CD4-positive, alpha-beta T cell (primary cell): ENCODE data around the gene TTYH2. TPM values are rescaled to one million over a fixed set of nuclear protein-coding genes. Genes with fewer than 3 reads are reported as not detected.

Experiments used
- ATAC-seq: fragments of 200-7000 bp; cut with Tn5 transposase; one replicate; pipeline ENCODE4 v1.10.0; 2022; ENCODE audit warnings: mild to moderate bottlenecking; ENCODE audit not compliant: poor library complexity
- CTCF ChIA-PET: fragments of 350-600 bp; sonication (Branson Sonifier 250); formaldehyde crosslinking; loops from one replicate; lab custom pipeline; 2021; ENCODE audit warnings: antibody characterized with exemption, inconsistent platforms; lab: Charles Lee
- POLR2A ChIA-PET: fragments of 350-600 bp; sonication (Branson Sonifier 250); formaldehyde crosslinking; loops from one replicate; lab custom pipeline; 2021; ENCODE audit warnings: antibody characterized with exemption, inconsistent platforms; lab: Charles Lee
- DNase-seq, 14 experiments: peaks; one replicate each; pipeline ENCODE4 v3.0.0-alpha.2; 2013 to 2020; ENCODE audit warnings: mixed read lengths in 2 of 14
- H3K27ac ChIP-seq, 2 donors: one replicate each; pipeline versions ENCODE4 v1.5.1 to v1.7.0; 2013; ENCODE audit warnings: low read length in 2 of 2, low read depth in 1 of 2, mild to moderate bottlenecking in 1 of 2
- H3K27me3 ChIP-seq, 2 experiments: 1 replicate in 1 of 2; 2 replicates in 1 of 2; pipeline versions ENCODE4 v1.6.1 to v1.7.0; 2013; ENCODE audit warnings: low read length in 2 of 2, control low read depth in 1 of 2, mild to moderate bottlenecking in 1 of 2, moderate library complexity in 1 of 2; ENCODE audit not compliant: insufficient read depth in 2 of 2, control insufficient read depth in 1 of 2
- H3K36me3 ChIP-seq: one replicate; pipeline ENCODE4 v1.6.1; 2013; ENCODE audit warnings: low read length, control low read depth; ENCODE audit not compliant: insufficient read depth
- H3K4me1 ChIP-seq: one replicate; pipeline ENCODE4 v1.6.1; 2013; ENCODE audit warnings: low read length, control low read depth; ENCODE audit not compliant: insufficient read depth
- H3K4me3 ChIP-seq: one replicate; pipeline ENCODE4 v1.5.1; 2013; ENCODE audit warnings: mild to moderate bottlenecking, low read length, moderate library complexity
- H3K9me3 ChIP-seq, 2 experiments: 1 replicate in 1 of 2; 2 replicates in 1 of 2; pipeline versions ENCODE4 v1.6.1 to v1.7.0; 2013; ENCODE audit warnings: low read length in 2 of 2, mild to moderate bottlenecking in 2 of 2, control low read depth in 1 of 2, moderate library complexity in 1 of 2; ENCODE audit not compliant: control insufficient read depth in 1 of 2, insufficient read depth in 1 of 2
- H3K27ac Mint-ChIP-seq: one replicate; pipeline ENCODE4 v1.8.0; 2020; ENCODE audit warnings: mixed read lengths
- H3K27me3 Mint-ChIP-seq: one replicate; pipeline ENCODE4 v1.8.0; 2021; ENCODE audit warnings: mixed read lengths
- H3K36me3 Mint-ChIP-seq: one replicate; pipeline ENCODE4 v1.8.0; 2021; ENCODE audit warnings: low read depth, mixed read lengths
- H3K4me1 Mint-ChIP-seq: one replicate; pipeline ENCODE4 v1.8.0; 2021; ENCODE audit warnings: low read depth, mixed read lengths
- H3K4me3 Mint-ChIP-seq: one replicate; pipeline ENCODE4 v1.8.0; 2020; ENCODE audit warnings: mild to moderate bottlenecking, mixed read lengths
- H3K9me3 Mint-ChIP-seq: one replicate; pipeline ENCODE4 v1.8.0; 2020; ENCODE audit warnings: mixed read lengths
- CTCF ChIP-seq: fragments of 200-600 bp; IDR thresholded peaks from one replicate; pipeline ENCODE4 v1.8.0; 2022; ENCODE audit warnings: antibody characterized with exemption, mild to moderate bottlenecking
- intact Hi-C, 2 experiments: fragments of 100-400 bp; cut with DNase I in 1 of 2; cut with micrococcal nuclease in 1 of 2; formaldehyde crosslinking; loops; one replicate each; pipeline versions ENCODE4 v1.15.1 to v1.9.0; 2023 to 2025; cut with DNase I, micrococcal nuclease
- total RNA-seq, 174 experiments: library from RNA in 2 of 174; stranded (reverse) in 2 of 174; gene quantifications; one replicate each; pipeline ENCODE4 v1.2.3 and lab custom pipeline; 2021 to 2026

Gene TTYH2
- total RNA-seq, 2 experiments from 2014 or later = 4.4 to 5.4 TPM

GRCh38 chr17:74292495-74292894 lies 79.1 kb downstream of the TTYH2 start:
- CTCF ChIA-PET = no interaction called here
- H3K36me3 Mint-ChIP-seq = no peaks in the 10 kb centered on the region
- no peak for ATAC-seq

GRCh38 chr17:74295625-74296547 lies 82.5 kb downstream of the TTYH2 start:
- Mint-ChIP-seq H3K27me3 (no peaks in the 10 kb centered on the region), H3K4me3 (no peak overlapping the region), H3K4me1 (peaks cover 10% of the 10 kb centered on the region), H3K27ac (no peak overlapping the region), H3K9me3 (no peaks in the 10 kb centered on the region), H3K36me3 (no peaks in the 10 kb centered on the region)
- TF ChIP-seq CTCF = no peak
- H3K27ac ChIP-seq = no peak overlapping the region
- CTCF ChIA-PET = interaction anchor here (0.5 to 1.7 kb wide), 5 partner anchors 13 to 96 kb away, joined by 3 to 8 read pairs (median 3); no protein-coding TSS in a partner anchor
- no peaks in the 10 kb centered on the region for H3K9me3 ChIP-seq
- no peak for ATAC-seq
- peaks cover 13% of the 10 kb centered on the region for H3K4me1 ChIP-seq
- intact Hi-C loops = loop anchor here in 1 of 2 experiments (1.0 kb wide), 1 partner anchor 86 kb away; no protein-coding TSS in a partner anchor
- no peak overlapping the region for H3K4me3 ChIP-seq
- no peak for DNase-seq
- H3K36me3 ChIP-seq = no peaks in the 10 kb centered on the region
- no peaks in the 10 kb centered on the region for H3K27me3 ChIP-seq
- POLR2A ChIA-PET = interaction anchor here (0.9 to 2.4 kb wide), 4 partner anchors 12 to 83 kb away, joined by 3 to 18 read pairs (median 8); partner anchors contain the start of gene TTYH2

More at GRCh38 chr17:74292495-74292894, 79.1 kb downstream of the TTYH2 start:
- Mint-ChIP-seq H3K4me1 (peaks cover 10% of the 10 kb centered on the region), H3K27me3 (no peaks in the 10 kb centered on the region), H3K4me3 (no peak overlapping the region), H3K9me3 (no peaks in the 10 kb centered on the region), H3K27ac (no peak overlapping the region)
- Histone ChIP-seq H3K9me3 (no peaks in the 10 kb centered on the region), H3K27ac (no peak overlapping the region), H3K4me3 (no peak overlapping the region), H3K27me3 (no peaks in the 10 kb centered on the region), H3K4me1 (peaks cover 12% of the 10 kb centered on the region), H3K36me3 (no peaks in the 10 kb centered on the region)
- DNase-seq = no peak
- intact Hi-C loops = no loop called here
- POLR2A ChIA-PET = no interaction called here
- TF ChIP-seq CTCF = no peak

GRCh38 chr17:74296548-74296936 lies 83.2 kb downstream of the TTYH2 start:
- Mint-ChIP-seq H3K4me3 (no peak overlapping the region), H3K27me3 (no peaks in the 10 kb centered on the region), H3K9me3 (no peaks in the 10 kb centered on the region), H3K27ac (no peak overlapping the region), H3K36me3 (no peaks in the 10 kb centered on the region), H3K4me1 (peaks cover 10% of the 10 kb centered on the region)
- peak; percentile 50 for TF ChIP-seq CTCF
- DNase-seq = peak in 9 of 14 experiments; percentile 15 to 70 (median 32)
- peaks cover 19% of the 10 kb centered on the region for H3K4me1 ChIP-seq
- ATAC-seq = no peak
- no peaks in the 10 kb centered on the region for H3K36me3 ChIP-seq
- no peaks in the 10 kb centered on the region for H3K27me3 ChIP-seq
- ChIA-PET CTCF (interaction anchor here (0.5 to 1.7 kb wide), 3 partner anchors 14 to 86 kb away, joined by 3 to 8 read pairs (median 5); no protein-coding TSS in a partner anchor), POLR2A (interaction anchor here (0.9 to 2.4 kb wide), 4 partner anchors 13 to 84 kb away, joined by 3 to 18 read pairs (median 8); partner anchors contain the start of gene TTYH2)
- no peak overlapping the region for H3K4me3 ChIP-seq
- no peaks in the 10 kb centered on the region for H3K9me3 ChIP-seq
- no peak overlapping the region for H3K27ac ChIP-seq
- intact Hi-C loops = loop anchor here in 1 of 2 experiments (1.0 kb wide), 1 partner anchor 86 kb away; no protein-coding TSS in a partner anchor
